SJCRH30 (cell line): ENCODE results near the gene CNOT6. TPM values are rescaled to one million over a fixed set of nuclear protein-coding genes. Genes with fewer than 3 reads are reported as not detected.

ENCODE experiments used
- total RNA-seq: library from RNA; depleted of rRNA; stranded (reverse); fragments of >200 nt; shearing (Covaris generic); gene quantifications from 2 replicates; pipeline ENCODE4 v1.2.3, GENCODE V29; 2014; rRNA removed

CNOT6 gene
- total RNA-seq, 1 experiment from 2014 or later, result 28.2 TPM

Other genes with a start within 250 kb of the CNOT6 start
- 44.5 and 46.6 TPM in 2 replicates for gene MAPK9, start 202.3 kb upstream of the CNOT6 start, total RNA-seq
- gene GFPT2, start 141.0 kb upstream of the CNOT6 start, total RNA-seq, result 0.47 and 1.1 TPM in 2 replicates
- gene SCGB3A1, start 97.1 kb downstream of the CNOT6 start, total RNA-seq, result not detected in 2 replicates
- 0.08 TPM in 1 of 2 replicates, not detected in the other for gene FLT4, start 155.2 kb downstream of the CNOT6 start, total RNA-seq
- gene OR2Y1, start 245.7 kb downstream of the CNOT6 start, total RNA-seq, result not detected in 2 replicates